HEK293 (cell line): ENCODE results near the gene CAPRIN2.

Experiments
- ZNF132 ChIP-seq: fragments of 450-650 bp; formaldehyde crosslinking; IDR thresholded peaks from 2 replicates; pipeline ENCODE4 v1.5.1; 2017; ENCODE audit warnings: missing biosample characterization, missing genetic modification characterization, borderline replicate concordance
- ZNF416 ChIP-seq: fragments of 450-650 bp; formaldehyde crosslinking; IDR thresholded peaks from 2 replicates; pipeline ENCODE4 v1.5.1; 2016; ENCODE audit warnings: missing biosample characterization, missing genetic modification characterization
- ZNF677 ChIP-seq: fragments of 450-650 bp; IDR thresholded peaks from 2 replicates; pipeline ENCODE4 v1.5.0; 2018; ENCODE audit warnings: missing biosample characterization, mild to moderate bottlenecking, missing genetic modification characterization, moderate library complexity

Gene CAPRIN2

DNA sequence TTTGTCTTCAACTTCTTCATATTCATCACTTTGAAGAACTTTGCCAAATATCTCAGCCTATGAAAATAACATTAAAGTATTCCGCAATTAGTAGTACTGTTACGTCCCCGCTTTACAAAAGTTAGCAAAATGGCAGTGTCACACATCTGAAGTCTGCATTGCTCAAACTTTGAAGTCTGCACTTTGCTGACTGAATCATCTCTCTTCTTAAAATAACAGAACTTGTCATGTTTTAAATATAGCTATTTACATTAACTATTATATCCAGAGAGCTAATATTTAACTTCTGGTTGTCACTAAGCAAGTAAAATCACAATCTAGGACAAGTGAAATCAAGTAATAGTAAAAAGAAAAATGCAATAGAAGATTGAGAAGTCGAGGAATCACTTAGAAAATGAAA lies 93.5 kb downstream of the CAPRIN2 start (continued):
- no peak for TF ChIP-seq ZNF677 (tag by site-specific recombination)
- no peak for TF ChIP-seq ZNF416 (tag by site-specific recombination)
- TF ChIP-seq ZNF132 (tag by site-specific recombination), result no peak
